HuH-7 (cell line): Measurements from ENCODE around the gene HECW1.
"Not testable (repeated sequence)": the region's sequence is repeated elsewhere in the genome, so short reads cannot be mapped to it uniquely, and the experiment has no call there.

Experiments
- DNase-seq: peaks from one replicate; pipeline ENCODE4 v3.0.0; 2011; ENCODE audit warnings: low spot score

Gene HECW1

GRCh38 chr7:43112941-43113621, 634 bp downstream of the HECW1 start:
- no peak for DNase-seq

GRCh38 chr7:43113622-43114457, 1.4 kb downstream of the HECW1 start:
- DNase-seq, result no peak

GRCh38 chr7:43114458-43114780, 2.0 kb downstream of the HECW1 start:
- no peak for DNase-seq

- DNase-seq, result no peak
These were observed 4.0 kb downstream of the HECW1 start for GRCh38 chr7:43116451-43116850.

- no peak for DNase-seq
These were observed 4.6 kb downstream of the HECW1 start for GRCh38 chr7:43117095-43117494.

GRCh38 chr7:43117861-43118260, 5.4 kb downstream of the HECW1 start:
- DNase-seq, result no peak

GRCh38 chr7:43118313-43118712, 5.9 kb downstream of the HECW1 start:
- no peak for DNase-seq

GRCh38 chr7:43119371-43120075, 7.1 kb downstream of the HECW1 start:
- DNase-seq, result no peak

- no peak for DNase-seq
These were observed 9.5 kb downstream of the HECW1 start for GRCh38 chr7:43121973-43122372.

GRCh38 chr7:43123457-43123856, 11.0 kb downstream of the HECW1 start:
- no peak for DNase-seq

- no peak for DNase-seq
These were observed 11.9 kb downstream of the HECW1 start for GRCh38 chr7:43124388-43124787.

GRCh38 chr7:43130347-43130746, 17.9 kb downstream of the HECW1 start:
- no peak for DNase-seq

GRCh38 chr7:43135129-43135528, 22.7 kb downstream of the HECW1 start:
- no peak for DNase-seq

GRCh38 chr7:43136064-43136463, 23.6 kb downstream of the HECW1 start:
- DNase-seq, result no peak

GRCh38 chr7:43137121-43137744, 24.8 kb downstream of the HECW1 start:
- DNase-seq, result not testable (repeated sequence)

GRCh38 chr7:43137811-43138210, 25.4 kb downstream of the HECW1 start:
- DNase-seq, result no peak

GRCh38 chr7:43138710-43139109, 26.3 kb downstream of the HECW1 start:
- no peak for DNase-seq

GRCh38 chr7:43139137-43139536, 26.7 kb downstream of the HECW1 start:
- no peak for DNase-seq

GRCh38 chr7:43140186-43140585, 27.7 kb downstream of the HECW1 start:
- no peak for DNase-seq

GRCh38 chr7:43141091-43141490, 28.6 kb downstream of the HECW1 start:
- DNase-seq, result no peak

- DNase-seq, result no peak
These were observed 30.3 kb downstream of the HECW1 start for GRCh38 chr7:43142703-43143102.

GRCh38 chr7:43143918-43144589, 31.6 kb downstream of the HECW1 start:
- no peak for DNase-seq
